GM21529 (cell line): ENCODE data around the gene AGTR1.

Experiments used
- ATAC-seq: cut with Tn5 transposase; IDR thresholded peaks from one replicate; pipeline ENCODE4 v1.9.1; 2021; ENCODE audit not compliant: unreplicated experiment

Gene AGTR1

GRCh38 chr3:148697306-148698189 is at the start of gene AGTR1:
AGTR1 (plus strand) TSS chr3:148697903; CDS start chr3:148741036, 43,133 bp downstream.
- no peak for ATAC-seq

DNA sequence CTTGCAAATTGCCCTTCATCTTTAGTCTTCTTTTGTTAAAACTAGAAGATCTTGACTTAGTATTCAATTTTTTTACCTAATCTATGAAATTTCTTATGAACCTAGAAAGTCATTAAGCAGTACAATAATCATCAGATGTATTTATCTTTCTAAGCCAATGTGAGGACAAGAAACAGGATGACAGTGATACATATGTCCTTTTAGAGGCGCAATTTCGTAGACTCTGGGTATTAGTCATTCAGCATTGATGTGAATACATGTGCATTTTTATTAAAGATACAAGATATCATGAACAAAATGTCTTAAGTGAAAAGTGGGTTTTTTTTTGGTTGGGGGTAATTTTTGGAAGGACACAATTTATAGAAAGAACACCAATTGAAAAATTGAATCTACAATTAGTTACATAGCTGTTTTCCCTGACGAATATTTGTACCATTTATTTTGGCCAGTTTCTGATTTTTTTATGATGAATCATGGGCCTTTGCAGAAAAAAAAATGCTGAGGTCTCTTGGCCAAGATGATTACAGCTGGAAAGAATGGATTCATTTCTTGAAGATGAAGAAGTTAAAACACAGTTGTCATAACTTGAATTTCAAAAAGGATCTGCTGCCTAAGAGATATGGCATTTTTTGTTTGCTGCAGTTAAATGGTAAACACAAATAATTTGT is 48.9 kb upstream of the AGTR1 start:
- no peak for ATAC-seq

DNA sequence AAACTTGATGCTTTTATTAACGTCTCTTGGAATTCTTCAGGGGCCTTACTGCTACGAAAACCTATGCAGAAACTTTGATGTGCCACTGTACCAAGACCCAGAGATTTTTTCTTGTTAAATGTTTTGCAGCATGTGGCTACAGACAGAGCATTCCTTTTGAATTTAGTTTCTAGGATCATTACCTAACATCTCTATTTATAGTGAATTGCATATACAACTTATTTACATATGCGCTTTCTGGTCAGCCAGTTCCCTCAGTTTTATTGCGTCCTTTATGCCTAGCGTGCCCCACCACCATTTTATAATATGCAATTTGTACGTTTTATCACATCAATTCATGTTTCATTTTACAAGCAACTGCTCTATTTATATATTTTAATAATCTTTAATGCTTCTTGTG is 46.2 kb upstream of the AGTR1 start:
- no peak for ATAC-seq

DNA sequence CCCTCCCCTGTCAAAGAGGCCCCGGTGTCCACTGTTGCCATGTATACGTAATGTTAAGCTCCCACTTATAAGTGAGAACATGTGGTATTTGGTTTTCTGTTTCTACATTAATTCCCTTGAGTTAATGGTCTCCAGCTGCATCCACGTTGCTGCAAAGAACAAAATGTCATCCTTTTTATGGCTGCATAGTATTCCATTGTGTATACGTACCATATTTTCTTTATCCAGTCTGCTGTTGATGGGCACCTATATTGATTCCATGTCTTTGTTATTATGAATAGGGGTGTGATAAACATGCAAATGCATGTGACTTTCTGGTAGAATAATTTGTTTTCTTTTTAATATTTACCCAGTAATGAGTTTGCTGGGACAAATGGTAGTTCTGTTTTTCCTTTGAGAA is 43.3 kb upstream of the AGTR1 start:
- no peak for ATAC-seq

GRCh38 chr3:148657470-148657869 is 40.2 kb upstream of the AGTR1 start:
- ATAC-seq, result no peak

- ATAC-seq, result no peak
These were observed 38.2 kb upstream of the AGTR1 start for GRCh38 chr3:148659512-148659911.

DNA sequence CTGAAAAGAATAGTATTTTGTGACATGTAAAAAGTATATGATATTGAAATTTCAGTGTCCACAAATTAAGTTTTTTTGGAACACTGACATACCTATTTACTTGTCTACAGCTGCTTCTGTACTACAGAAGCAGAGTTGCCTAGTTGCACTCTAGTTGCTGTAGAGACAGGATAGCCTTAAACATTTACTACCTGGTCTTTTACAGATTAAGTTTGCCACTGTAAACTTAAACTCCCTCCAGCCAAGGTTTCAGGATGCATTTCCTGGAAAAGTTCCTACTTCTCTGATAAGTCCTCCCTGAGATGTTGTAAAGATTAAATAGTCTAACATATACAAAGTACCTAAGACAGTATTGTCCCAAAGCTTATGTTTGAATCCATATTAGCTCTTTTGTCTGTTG is 17.4 kb upstream of the AGTR1 start:
- ATAC-seq, result no peak

GRCh38 chr3:148681080-148681479 is 16.6 kb upstream of the AGTR1 start:
- no peak for ATAC-seq

- ATAC-seq, result no peak
These were observed 14.7 kb upstream of the AGTR1 start for GRCh38 chr3:148682997-148683396.

DNA sequence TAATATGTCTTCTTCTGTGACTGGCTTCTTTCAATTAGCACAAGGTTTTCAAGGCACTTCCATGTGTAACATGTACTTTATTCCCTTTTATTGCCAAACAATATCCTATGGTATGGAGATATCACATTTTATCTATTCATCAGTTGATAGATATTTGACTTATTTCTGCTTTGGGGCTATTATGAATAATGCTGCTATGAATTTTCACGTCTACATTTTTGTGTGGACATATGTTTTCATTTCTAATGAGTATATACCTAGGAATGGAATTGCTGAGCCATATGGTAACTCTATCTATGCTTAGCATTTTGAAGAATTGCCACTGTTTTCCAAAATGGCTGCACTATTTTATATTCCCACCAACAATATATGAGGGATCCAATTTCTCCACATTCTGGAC is 3.6 kb upstream of the AGTR1 start:
- ATAC-seq, result no peak

DNA sequence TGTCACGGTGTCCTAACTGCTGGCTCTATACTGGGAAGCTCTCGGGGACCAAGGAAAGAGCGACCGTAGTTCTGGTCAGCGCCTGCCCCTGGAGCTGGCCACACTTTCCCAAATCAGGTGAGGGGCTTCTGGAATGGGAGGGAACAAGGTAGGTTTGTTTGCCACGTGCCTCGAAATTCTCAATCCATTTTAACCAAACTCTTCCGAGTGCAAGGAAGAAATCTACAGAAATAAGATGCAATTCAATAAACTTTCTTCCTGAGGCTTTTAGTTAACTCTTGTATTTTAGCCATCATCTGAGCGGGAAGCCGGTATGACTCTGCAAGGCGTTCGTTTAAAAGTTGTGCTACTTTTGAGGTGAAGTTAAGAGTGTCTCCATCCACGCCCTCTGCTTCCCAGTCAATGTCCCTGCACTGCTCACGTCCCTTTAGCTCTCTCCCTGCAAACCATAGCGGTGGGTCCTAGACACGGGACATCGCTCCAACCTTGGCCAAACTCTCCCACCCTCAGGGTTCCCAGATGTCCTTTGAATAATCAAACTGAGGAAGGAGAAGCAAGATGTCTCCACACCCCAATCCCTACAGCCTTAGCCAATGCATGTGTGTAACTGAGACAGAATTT is 597 bp downstream of the AGTR1 start:
- ATAC-seq, result no peak

DNA sequence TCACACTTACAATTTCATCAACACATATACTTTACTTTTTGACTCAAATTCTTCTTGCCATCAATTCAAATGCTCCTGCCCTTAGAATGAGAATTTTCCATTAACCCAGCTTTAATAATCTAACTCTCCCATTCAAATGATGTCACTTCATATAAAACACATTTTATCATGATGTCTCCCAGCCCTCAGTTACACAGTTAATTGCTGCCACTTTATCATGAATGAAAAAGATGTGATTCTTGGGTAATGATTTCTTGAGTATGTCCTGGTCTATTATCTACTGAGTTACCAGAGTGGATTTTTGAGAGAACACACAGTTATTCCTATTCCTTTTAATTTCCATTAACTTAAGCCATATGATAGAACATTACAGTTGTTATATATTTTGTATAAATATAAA is 7.6 kb downstream of the AGTR1 start:
- ATAC-seq, result no peak

DNA sequence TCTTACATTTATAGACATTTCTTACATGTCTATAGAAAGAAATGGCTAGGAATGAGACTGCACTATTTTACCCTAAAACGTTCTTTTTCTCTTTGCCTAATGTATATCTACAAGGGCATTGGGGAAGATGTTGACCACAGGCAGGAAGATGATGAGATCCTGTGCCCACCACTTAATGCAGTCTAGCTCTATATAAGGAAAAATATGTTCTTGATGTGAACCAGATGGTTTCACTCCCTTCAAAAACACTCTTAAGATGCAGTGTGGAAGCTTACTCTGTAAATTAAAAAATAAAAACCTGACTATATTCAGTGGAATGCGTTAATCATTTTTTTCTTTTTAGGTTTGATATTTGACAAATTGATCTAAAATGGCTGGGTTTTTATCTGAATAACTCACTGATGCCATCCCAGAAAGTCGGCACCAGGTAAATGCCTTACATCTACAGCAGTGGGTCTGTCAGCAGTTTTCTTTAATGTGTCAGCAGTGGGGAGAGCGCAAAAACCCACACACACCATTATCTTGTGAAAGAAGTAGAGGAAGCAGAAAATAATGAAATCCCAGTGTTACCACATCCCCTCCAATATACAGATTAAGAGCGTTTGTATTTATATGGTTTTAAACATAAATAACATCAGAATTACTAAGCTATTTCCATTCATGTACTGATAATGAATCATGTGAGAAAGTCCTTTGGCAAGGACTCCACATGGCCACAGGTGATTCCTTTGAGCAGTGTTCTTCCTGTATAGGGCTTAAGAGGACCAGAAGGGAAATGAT is 10.1 kb downstream of the AGTR1 start:
- no peak for ATAC-seq

DNA sequence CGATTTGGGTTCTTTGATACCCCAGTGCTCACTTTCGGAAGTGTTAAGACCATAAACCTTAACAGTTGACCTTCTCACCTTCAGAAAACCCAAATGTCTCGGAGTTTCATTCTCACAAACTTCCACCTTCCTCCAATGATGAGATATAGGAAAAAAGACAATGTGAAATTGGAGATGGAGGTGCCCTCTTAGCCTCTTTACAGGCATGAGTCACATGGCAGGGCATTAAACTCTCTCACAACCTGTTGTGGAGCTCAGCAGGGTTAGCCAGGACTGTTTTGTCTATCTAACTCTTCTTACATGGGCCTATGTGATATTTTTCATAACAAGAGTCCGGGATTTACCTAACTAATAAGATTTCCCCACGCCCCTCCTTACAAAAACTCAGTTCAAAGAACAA is 10.7 kb downstream of the AGTR1 start:
- ATAC-seq, result no peak

DNA sequence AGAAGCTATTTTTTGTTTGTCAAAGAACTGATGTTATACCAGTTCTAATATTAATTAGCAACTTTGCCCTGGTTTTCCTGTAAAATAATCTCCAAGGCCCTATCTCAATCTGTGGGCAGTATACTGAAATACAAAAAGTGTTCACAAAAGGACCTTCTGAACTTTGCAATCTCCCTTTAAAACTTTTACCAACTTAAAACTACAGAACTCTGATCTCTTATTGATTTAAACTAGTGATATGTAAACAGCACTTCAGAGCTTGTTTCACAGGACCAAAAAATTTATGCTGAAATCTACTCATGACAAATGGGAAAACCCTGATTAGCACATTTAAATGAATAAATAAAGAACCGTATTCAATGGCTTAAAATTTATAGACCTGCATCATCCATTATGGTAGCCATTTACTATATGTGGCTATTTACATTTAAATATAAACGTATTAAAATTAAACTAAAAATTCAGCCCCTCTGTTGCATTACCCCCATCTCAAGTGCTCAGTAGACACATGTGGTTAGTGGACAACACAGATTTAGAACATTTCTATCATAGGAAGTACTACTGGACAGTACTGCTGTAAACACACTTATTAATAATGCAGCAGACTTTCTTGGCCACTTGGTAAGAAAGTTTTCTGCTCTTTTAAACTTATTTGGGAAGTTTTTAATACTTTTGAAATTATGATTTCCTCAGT is 12.0 kb downstream of the AGTR1 start:
- ATAC-seq, result no peak

GRCh38 chr3:148710665-148711064 is 13.0 kb downstream of the AGTR1 start:
- ATAC-seq, result no peak

DNA sequence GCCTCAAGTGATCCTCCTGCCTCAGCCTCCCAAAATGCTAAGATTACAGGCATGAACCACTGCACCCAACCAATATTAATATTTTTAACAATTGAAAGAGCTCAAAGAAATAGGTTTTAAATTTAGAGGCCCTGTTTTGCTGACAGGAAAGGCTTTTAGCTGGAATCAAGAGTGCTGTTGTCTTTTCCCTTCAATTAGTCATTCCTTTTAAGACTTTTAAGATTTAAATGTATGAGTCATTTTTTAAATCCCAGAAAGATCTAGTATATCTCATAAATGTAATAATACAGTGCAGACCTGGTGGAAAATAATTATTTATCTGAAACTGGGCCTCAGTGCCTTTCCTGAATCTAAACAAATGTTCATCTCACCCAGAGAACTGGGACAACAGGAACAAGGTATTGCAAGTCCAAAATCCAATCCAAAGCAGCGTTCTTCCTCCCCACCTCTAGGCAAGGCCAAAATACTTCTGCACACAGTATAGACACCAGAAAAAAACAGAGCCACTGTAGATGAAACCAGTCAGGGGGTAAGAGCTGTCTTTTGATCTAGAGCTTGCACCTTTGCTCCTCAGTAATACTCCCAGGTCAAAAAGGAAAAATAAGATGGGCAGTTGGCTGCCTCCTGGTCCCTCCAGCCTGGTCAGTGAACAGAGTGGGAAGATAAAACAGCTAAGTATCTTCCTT is 14.4 kb downstream of the AGTR1 start:
- no peak for ATAC-seq

- ATAC-seq, result no peak
These were observed 16.8 kb downstream of the AGTR1 start for GRCh38 chr3:148714521-148714920.

GRCh38 chr3:148716657-148717056 is 19.0 kb downstream of the AGTR1 start:
- ATAC-seq, result no peak
